Activated B cell treated with CpG ODN at 0.5 μM for 24 hours (primary cell): Measurements from ENCODE around the gene CYB5A. TPM values are rescaled to one million over a fixed set of nuclear protein-coding genes. Genes with fewer than 3 reads are reported as not detected.
A peak's percentile ranks its signal among the peaks of the same experiment; 100 is the strongest.

Experiments
- ATAC-seq: fragments of 200-7000 bp; cut with Tn5 transposase; one replicate; pipeline ENCODE4 v1.10.0; 2021; ENCODE audit warnings: low read depth, mild to moderate bottlenecking, moderate library complexity
- CTCF ChIA-PET: fragments of 350-600 bp; sonication (Branson Sonifier 250); formaldehyde crosslinking; loops from one replicate; lab custom pipeline; 2021; ENCODE audit warnings: antibody characterized with exemption; lab: Charles Lee
- POLR2A ChIA-PET: fragments of 350-600 bp; sonication (Branson Sonifier 250); formaldehyde crosslinking; loops from one replicate; lab custom pipeline; 2021; ENCODE audit warnings: antibody characterized with exemption; lab: Charles Lee
- DNase-seq: peaks from one replicate; pipeline ENCODE4 v3.0.0; 2022
- H3K27ac Mint-ChIP-seq: one replicate; pipeline ENCODE4 v1.8.0; 2020; ENCODE audit warnings: mixed read lengths
- H3K27me3 Mint-ChIP-seq: one replicate; pipeline ENCODE4 v1.8.0; 2021; ENCODE audit warnings: mixed read lengths
- H3K36me3 Mint-ChIP-seq: one replicate; pipeline ENCODE4 v1.8.0; 2021; ENCODE audit warnings: low read depth, mixed read lengths
- H3K4me1 Mint-ChIP-seq: one replicate; pipeline ENCODE4 v1.8.0; 2021; ENCODE audit warnings: mixed read lengths
- H3K4me3 Mint-ChIP-seq: one replicate; pipeline ENCODE4 v1.8.0; 2020; ENCODE audit warnings: mild to moderate bottlenecking, mixed read lengths
- H3K9me3 Mint-ChIP-seq: one replicate; pipeline ENCODE4 v1.8.0; 2020; ENCODE audit warnings: mixed read lengths
- CTCF ChIP-seq: fragments of 200-600 bp; IDR thresholded peaks from one replicate; pipeline ENCODE4 v1.8.0; 2022; ENCODE audit warnings: antibody characterized with exemption, mild to moderate bottlenecking
- intact Hi-C: fragments of 100-400 bp; cut with micrococcal nuclease; formaldehyde crosslinking; loops from one replicate; pipeline ENCODE4 v1.15.1; 2024
- total RNA-seq: library from RNA; stranded (reverse); gene quantifications from 2 replicates; pipeline ENCODE4 v1.2.3, GENCODE V29; 2022

The CYB5A gene
- total RNA-seq, 1 donor from 2014 or later = 47.2 TPM

GRCh38 chr18:74274700-74275099 is 17.1 kb downstream of the CYB5A start:
- POLR2A ChIA-PET = no interaction called here
- CTCF ChIA-PET = no interaction called here
- peaks cover 34% of the 10 kb centered on the region for H3K4me1 Mint-ChIP-seq
- H3K9me3 Mint-ChIP-seq = no peaks in the 10 kb centered on the region
- H3K4me3 Mint-ChIP-seq = no peak overlapping the region
- no peak for ATAC-seq
- H3K27me3 Mint-ChIP-seq = no peaks in the 10 kb centered on the region
- no peak for DNase-seq
- intact Hi-C loops = no loop called here
- H3K27ac Mint-ChIP-seq = no peak overlapping the region
- no peak for TF ChIP-seq CTCF
- peaks cover 31% of the 10 kb centered on the region for H3K36me3 Mint-ChIP-seq

- peaks cover 30% of the 10 kb centered on the region for H3K36me3 Mint-ChIP-seq
- TF ChIP-seq CTCF = no peak
- intact Hi-C loops = no loop called here
- no peaks in the 10 kb centered on the region for H3K9me3 Mint-ChIP-seq
- no peak overlapping the region for H3K4me3 Mint-ChIP-seq
- ChIA-PET CTCF (interaction anchor here (0.8 kb wide), 1 partner anchor 9 kb away, joined by 3 read pairs; no protein-coding TSS in a partner anchor), POLR2A (no interaction called here)
- DNase-seq (no peak), ATAC-seq (no peak)
- peaks cover 42% of the 10 kb centered on the region for H3K4me1 Mint-ChIP-seq
- H3K27me3 Mint-ChIP-seq = no peaks in the 10 kb centered on the region
- H3K27ac Mint-ChIP-seq = no peak overlapping the region
Observed at GRCh38 chr18:74273394-74273793, 18.4 kb downstream of the CYB5A start.

GRCh38 chr18:74271635-74272034 is 20.1 kb downstream of the CYB5A start:
- POLR2A ChIA-PET = no interaction called here
- H3K4me3 Mint-ChIP-seq = no peak overlapping the region
- ATAC-seq = no peak

GRCh38 chr18:74268933-74269620 is 22.7 kb downstream of the CYB5A start:
- Mint-ChIP-seq H3K4me1 (peaks cover 49% of the 10 kb centered on the region), H3K36me3 (peaks cover 11% of the 10 kb centered on the region), H3K4me3 (no peak overlapping the region), H3K9me3 (no peaks in the 10 kb centered on the region), H3K27ac (no peak overlapping the region), H3K27me3 (no peaks in the 10 kb centered on the region)
- intact Hi-C loops = no loop called here
- no peak for DNase-seq
- no peak for ATAC-seq
- POLR2A ChIA-PET = no interaction called here
- CTCF ChIA-PET = no interaction called here
- no peak for TF ChIP-seq CTCF

More at GRCh38 chr18:74271635-74272034, 20.1 kb downstream of the CYB5A start:
- Mint-ChIP-seq H3K36me3 (peaks cover 18% of the 10 kb centered on the region), H3K27me3 (no peaks in the 10 kb centered on the region), H3K4me1 (peaks cover 42% of the 10 kb centered on the region), H3K27ac (no peak overlapping the region), H3K9me3 (no peaks in the 10 kb centered on the region)
- intact Hi-C loops = no loop called here
- CTCF ChIA-PET = no interaction called here
- TF ChIP-seq CTCF = no peak
- DNase-seq = no peak

- intact Hi-C loops = no loop called here
- Mint-ChIP-seq H3K9me3 (no peaks in the 10 kb centered on the region), H3K36me3 (peaks cover 13% of the 10 kb centered on the region), H3K27ac (peak overlapping the region; percentile 21), H3K4me1 (peaks cover 54% of the 10 kb centered on the region), H3K4me3 (no peak overlapping the region), H3K27me3 (no peaks in the 10 kb centered on the region)
- DNase-seq (no peak), ATAC-seq (no peak)
- CTCF ChIA-PET = no interaction called here
- no peak for TF ChIP-seq CTCF
- POLR2A ChIA-PET = no interaction called here
Observed at GRCh38 chr18:74268175-74268574, 23.6 kb downstream of the CYB5A start.
